Measurements from ENCODE around the gene FNIP2. TPM values are rescaled to one million over a fixed set of nuclear protein-coding genes. Genes with fewer than 3 reads are reported as not detected.

FNIP2 gene
- total and polyA plus RNA-seq, 11 donors: 14.5 to 87.4 (median 40.9) TPM

DNA sequence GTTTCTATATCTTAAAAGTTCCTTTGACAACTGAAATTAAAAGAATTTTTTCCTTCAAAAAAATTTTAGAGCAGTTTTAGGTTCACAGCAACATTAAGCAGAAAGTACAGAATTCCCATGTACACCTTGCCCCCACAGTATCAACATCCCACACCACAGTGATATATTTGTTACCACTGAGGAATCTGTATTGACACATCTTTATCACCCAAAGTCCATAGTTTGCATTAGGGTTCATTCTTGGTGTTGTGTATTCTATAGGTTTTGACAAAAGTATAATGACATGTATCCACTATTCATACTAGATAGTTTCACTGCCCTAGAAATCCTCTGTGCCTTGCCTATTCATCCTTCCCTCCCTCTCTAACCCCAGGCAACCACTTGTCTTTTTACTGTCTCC is 43.7 kb downstream of the FNIP2 start:
- intact Hi-C loops (cut with DNase I): loop anchor here in 5 of 10 donors (5.0 kb wide), 2 partner anchors 40 to 45 kb away; partner anchors contain the start of gene FNIP2 (in 2 of the 5)
- TF ChIP-seq, protein P1, sequence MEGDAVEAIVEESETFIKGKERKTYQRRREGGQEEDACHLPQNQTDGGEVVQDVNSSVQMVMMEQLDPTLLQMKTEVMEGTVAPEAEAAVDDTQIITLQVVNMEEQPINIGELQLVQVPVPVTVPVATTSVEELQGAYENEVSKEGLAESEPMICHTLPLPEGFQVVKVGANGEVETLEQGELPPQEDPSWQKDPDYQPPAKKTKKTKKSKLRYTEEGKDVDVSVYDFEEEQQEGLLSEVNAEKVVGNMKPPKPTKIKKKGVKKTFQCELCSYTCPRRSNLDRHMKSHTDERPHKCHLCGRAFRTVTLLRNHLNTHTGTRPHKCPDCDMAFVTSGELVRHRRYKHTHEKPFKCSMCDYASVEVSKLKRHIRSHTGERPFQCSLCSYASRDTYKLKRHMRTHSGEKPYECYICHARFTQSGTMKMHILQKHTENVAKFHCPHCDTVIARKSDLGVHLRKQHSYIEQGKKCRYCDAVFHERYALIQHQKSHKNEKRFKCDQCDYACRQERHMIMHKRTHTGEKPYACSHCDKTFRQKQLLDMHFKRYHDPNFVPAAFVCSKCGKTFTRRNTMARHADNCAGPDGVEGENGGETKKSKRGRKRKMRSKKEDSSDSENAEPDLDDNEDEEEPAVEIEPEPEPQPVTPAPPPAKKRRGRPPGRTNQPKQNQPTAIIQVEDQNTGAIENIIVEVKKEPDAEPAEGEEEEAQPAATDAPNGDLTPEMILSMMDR (IDR thresholded peaks at IDR 0.05): no peak
- no peak for TF ChIP-seq POLR2A (IDR thresholded peaks at IDR 0.05)
- no peaks in the 10 kb centered on the region for H3K9me3 ChIP-seq
- H3K27ac ChIP-seq: peak overlapping the region in 10 of 12 donors; percentile 60 to 91 (median 84)
- ATAC-seq (no peak), DNase-seq (no peak)
- H3K4me3 ChIP-seq: no peak overlapping the region
- H3K36me3 ChIP-seq: no peaks in the 10 kb centered on the region
- no peaks in the 10 kb centered on the region for H3K27me3 ChIP-seq
- H3K4me1 ChIP-seq: peaks cover 12 to 83% (median 66%) of the 10 kb centered on the region in 12 donors

DNA sequence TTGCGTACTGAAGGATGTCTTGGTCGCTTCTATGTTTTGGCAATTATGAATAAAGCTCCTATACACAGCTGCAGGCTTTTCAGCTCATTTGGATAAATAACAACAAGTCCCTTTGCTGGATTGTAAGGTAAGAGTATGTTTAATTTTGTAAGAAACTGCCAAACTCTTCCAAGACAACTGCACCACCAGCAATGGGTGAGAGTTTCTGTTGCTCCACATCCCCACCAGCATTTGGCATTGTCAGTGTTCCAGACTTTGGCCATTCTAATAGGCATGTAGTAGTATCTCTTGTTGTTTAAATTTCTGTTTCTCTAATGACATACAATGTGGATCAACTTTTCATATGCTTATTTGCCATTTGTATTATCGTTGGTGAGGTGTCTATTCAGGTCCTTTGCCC is 44.3 kb downstream of the FNIP2 start:
- no peak overlapping the region for H3K4me3 ChIP-seq
- peak overlapping the region in 9 of 12 donors; percentile 78 to 91 (median 85) for H3K27ac ChIP-seq
- DNase-seq (no peak), ATAC-seq (no peak)
- intact Hi-C loops (cut with DNase I): loop anchor here in 5 of 10 donors (5.0 kb wide), 2 partner anchors 41 to 46 kb away; partner anchors contain the start of gene FNIP2 (in 2 of the 5)
- peaks cover 12 to 83% (median 63%) of the 10 kb centered on the region in 12 donors for H3K4me1 ChIP-seq
- H3K36me3 ChIP-seq: no peaks in the 10 kb centered on the region
- no peaks in the 10 kb centered on the region for H3K27me3 ChIP-seq
- no peaks in the 10 kb centered on the region for H3K9me3 ChIP-seq
- no peak for TF ChIP-seq POLR2A (IDR thresholded peaks at IDR 0.05)
- TF ChIP-seq, protein P1 (IDR thresholded peaks at IDR 0.05): no peak
- 89 to 94% (median 92%) methylated on average over 3 of the region's 3 CpGs for WGBS, 4 donors

GRCh38 chr4:158814207-158814606 is 45.4 kb downstream of the FNIP2 start:
- Histone ChIP-seq H3K27ac (peak overlapping the region in 10 of 12 donors; percentile 5 to 87 (median 47)), H3K27me3 (no peaks in the 10 kb centered on the region), H3K4me3 (no peak overlapping the region), H3K36me3 (no peaks in the 10 kb centered on the region), H3K4me1 (peaks cover 18 to 82% (median 63%) of the 10 kb centered on the region in 12 donors), H3K9me3 (no peaks in the 10 kb centered on the region)
- no peak for DNase-seq
- intact Hi-C loops (cut with DNase I): loop anchor here in 5 of 10 donors (5.0 kb wide), 2 partner anchors 42 to 47 kb away; partner anchors contain the start of gene FNIP2 (in 2 of the 5)
- 20 to 43% (median 31%) methylated on average over 3 of the region's 3 CpGs for WGBS, 4 donors
- no peak for ATAC-seq
- TF ChIP-seq, protein P1 (IDR thresholded peaks at IDR 0.05): no peak
- TF ChIP-seq POLR2A (IDR thresholded peaks at IDR 0.05): no peak

DNA sequence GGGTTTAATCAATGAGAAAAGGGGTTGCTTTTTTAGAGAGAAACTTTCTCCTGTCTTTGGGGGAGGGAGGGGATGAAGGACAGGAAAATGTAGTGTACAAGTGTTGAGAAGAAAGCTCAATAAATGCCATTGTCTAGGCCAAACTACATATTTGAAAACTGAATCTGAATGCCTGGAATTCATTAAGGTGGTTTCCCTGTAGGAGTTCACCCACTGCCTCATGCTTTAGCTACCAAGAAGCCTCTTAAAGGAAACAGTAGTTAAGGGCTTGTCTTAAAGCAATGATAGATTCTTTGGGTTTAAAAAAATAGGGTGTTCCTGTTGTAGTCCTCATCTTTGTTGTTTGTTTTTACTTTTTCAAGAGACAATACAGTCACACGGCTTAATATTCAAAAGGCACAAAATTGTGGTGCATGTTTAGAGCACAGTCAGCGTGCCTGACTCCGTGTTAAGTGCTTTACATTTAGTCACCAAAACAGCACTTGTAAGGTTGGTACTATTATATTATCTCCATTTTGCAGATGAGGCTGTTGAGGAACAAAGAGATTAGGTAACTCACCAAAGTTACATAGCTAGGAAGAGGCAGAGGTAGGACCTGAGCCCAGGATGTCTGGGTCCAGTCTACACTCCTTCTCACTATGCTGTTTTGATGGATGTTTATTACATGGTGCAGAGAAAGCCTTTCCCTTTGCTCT is 46.0 kb downstream of the FNIP2 start:
- DNase-seq (no peak), ATAC-seq (no peak)
- Histone ChIP-seq H3K9me3 (no peaks in the 10 kb centered on the region), H3K27me3 (no peaks in the 10 kb centered on the region), H3K4me3 (no peak overlapping the region), H3K36me3 (no peaks in the 10 kb centered on the region), H3K27ac (peak overlapping the region in 10 of 12 donors; percentile 5 to 87 (median 32)), H3K4me1 (peaks cover 22 to 82% (median 63%) of the 10 kb centered on the region in 12 donors)
- intact Hi-C loops (cut with DNase I): loop anchor here in 5 of 10 donors (5.0 kb wide), 2 partner anchors 42 to 47 kb away; partner anchors contain the start of gene FNIP2 (in 2 of the 5)
- 81 to 88% (median 84%) methylated on average over 3 of the region's 3 CpGs for WGBS, 4 donors
- TF ChIP-seq POLR2A (IDR thresholded peaks at IDR 0.05): no peak
- TF ChIP-seq, protein P1 (IDR thresholded peaks at IDR 0.05): no peak

Data from heart left ventricle (tissue), 16 donors.